Adipocyte (in vitro differentiated cells): ENCODE measurements around the gene RAB43.
"Not testable (repeated sequence)": the region's sequence is repeated elsewhere in the genome, so short reads cannot be mapped to it uniquely, and the experiment has no call there.

Experiments
- DNase-seq: peaks from one replicate; pipeline ENCODE4 v3.0.0-alpha.2; 2015; ENCODE audit warnings: low read depth
- H3K27me3 ChIP-seq: replicated peaks from 2 replicates; pipeline ENCODE4 v1.7.0; 2013; ENCODE audit warnings: mild to moderate bottlenecking, low read length, moderate library complexity; ENCODE audit not compliant: control insufficient read depth, insufficient read depth
- H3K36me3 ChIP-seq: 2 replicates; pipeline ENCODE4 v1.7.0; 2013; ENCODE audit warnings: low read length, mild to moderate bottlenecking, moderate library complexity; ENCODE audit not compliant: control insufficient read depth, insufficient read depth, severe bottlenecking
- H3K4me1 ChIP-seq: 2 replicates; pipeline ENCODE4 v1.7.0; 2013; ENCODE audit warnings: mild to moderate bottlenecking, low read length, moderate library complexity; ENCODE audit not compliant: control insufficient read depth, insufficient read depth
- H3K4me3 ChIP-seq: 2 replicates; pipeline ENCODE4 v1.7.0; 2013; ENCODE audit warnings: mild to moderate bottlenecking, low read length, moderate library complexity
- H3K9ac ChIP-seq: 2 replicates; pipeline ENCODE4 v1.7.0; 2013; ENCODE audit warnings: mild to moderate bottlenecking, low read length, moderate library complexity
- H3K9me3 ChIP-seq: 2 replicates; pipeline ENCODE4 v1.7.0; 2013; ENCODE audit warnings: mild to moderate bottlenecking, low read length, moderate library complexity; ENCODE audit not compliant: control insufficient read depth

The RAB43 gene

GRCh38 chr3:129085818-129086217, 35.8 kb downstream of the RAB43 start:
- DNase-seq: no peak
- Histone ChIP-seq H3K27me3 (no peaks in the 10 kb centered on the region), H3K9me3 (no peaks in the 10 kb centered on the region), H3K9ac (no peak overlapping the region), H3K4me3 (no peak overlapping the region), H3K4me1 (peaks cover 4% of the 10 kb centered on the region), H3K36me3 (no peaks in the 10 kb centered on the region)

- no peak for DNase-seq
These were observed 36.4 kb downstream of the RAB43 start for GRCh38 chr3:129085165-129085715.

DNA sequence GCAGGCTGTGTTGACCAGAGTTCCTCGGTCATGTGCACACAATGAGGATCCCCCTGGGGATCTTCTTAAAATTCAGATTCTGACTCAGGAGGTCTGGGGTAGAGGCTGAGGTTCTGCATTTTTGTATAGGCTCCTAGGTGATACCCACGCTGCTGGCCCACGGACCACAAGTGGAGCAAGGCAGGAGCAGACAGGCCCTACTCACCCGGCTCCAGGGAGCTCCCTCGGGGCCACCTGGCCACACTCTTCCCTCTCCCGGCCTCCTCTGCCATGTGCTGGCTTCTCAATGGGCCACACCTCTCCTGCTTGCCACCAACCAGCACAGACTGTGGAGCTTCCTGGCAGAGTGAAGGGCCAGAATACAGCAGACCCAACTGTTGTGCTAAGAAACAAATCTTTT, 37.1 kb downstream of the RAB43 start:
- H3K27me3 ChIP-seq: no peaks in the 10 kb centered on the region
- H3K4me3 ChIP-seq: no peak overlapping the region
- no peak overlapping the region for H3K9ac ChIP-seq
- H3K9me3 ChIP-seq: no peaks in the 10 kb centered on the region
- no peaks in the 10 kb centered on the region for H3K36me3 ChIP-seq
- DNase-seq: no peak
- H3K4me1 ChIP-seq: peaks cover 4% of the 10 kb centered on the region

More at GRCh38 chr3:129085165-129085715, 36.4 kb downstream of the RAB43 start:
- Histone ChIP-seq H3K9me3 (no peaks in the 10 kb centered on the region), H3K4me1 (peaks cover 4% of the 10 kb centered on the region), H3K9ac (no peak overlapping the region), H3K4me3 (no peak overlapping the region), H3K27me3 (no peaks in the 10 kb centered on the region), H3K36me3 (no peaks in the 10 kb centered on the region)

DNA sequence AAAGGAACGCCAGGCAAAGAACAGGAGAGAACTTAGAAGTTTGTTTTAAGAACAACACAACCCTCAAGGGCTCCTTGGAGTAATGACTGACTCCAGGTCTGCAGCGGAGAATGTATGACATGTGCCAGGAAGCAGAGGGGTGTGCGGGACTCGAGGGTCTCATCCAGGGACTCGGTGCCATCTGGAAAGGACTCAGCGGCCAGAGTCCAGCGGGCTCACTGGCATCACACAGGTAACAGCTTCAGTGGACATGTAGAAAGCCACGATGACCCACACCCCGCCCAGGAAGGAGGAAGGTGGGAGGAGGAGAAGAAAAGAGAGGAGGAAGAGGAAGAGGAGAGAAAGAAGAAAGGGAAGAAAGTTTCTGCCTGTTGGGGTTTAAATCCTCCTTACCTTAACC, 39.6 kb downstream of the RAB43 start:
- Histone ChIP-seq H3K27me3 (no peaks in the 10 kb centered on the region), H3K9me3 (no peaks in the 10 kb centered on the region), H3K36me3 (no peaks in the 10 kb centered on the region), H3K4me1 (peaks cover under 1% of the 10 kb centered on the region), H3K4me3 (no peak overlapping the region), H3K9ac (no peak overlapping the region)
- DNase-seq: no peak

- no peak for DNase-seq
- no peak overlapping the region for H3K4me3 ChIP-seq
- no peaks in the 10 kb centered on the region for H3K27me3 ChIP-seq
- no peaks in the 10 kb centered on the region for H3K4me1 ChIP-seq
- H3K9ac ChIP-seq: no peak overlapping the region
- no peaks in the 10 kb centered on the region for H3K36me3 ChIP-seq
- H3K9me3 ChIP-seq: no peaks in the 10 kb centered on the region
These were observed 40.1 kb downstream of the RAB43 start for GRCh38 chr3:129081503-129081902.

GRCh38 chr3:129078510-129078909, 43.1 kb downstream of the RAB43 start:
- H3K4me3 ChIP-seq: no peak overlapping the region
- H3K9me3 ChIP-seq: no peaks in the 10 kb centered on the region
- H3K27me3 ChIP-seq: no peaks in the 10 kb centered on the region
- no peak overlapping the region for H3K9ac ChIP-seq
- no peaks in the 10 kb centered on the region for H3K36me3 ChIP-seq
- no peak for DNase-seq
- H3K4me1 ChIP-seq: no peaks in the 10 kb centered on the region

GRCh38 chr3:129077222-129077621, 44.4 kb downstream of the RAB43 start:
- Histone ChIP-seq H3K9me3 (no peaks in the 10 kb centered on the region), H3K4me1 (no peaks in the 10 kb centered on the region), H3K9ac (no peak overlapping the region), H3K4me3 (no peak overlapping the region), H3K36me3 (no peaks in the 10 kb centered on the region), H3K27me3 (no peaks in the 10 kb centered on the region)
- no peak for DNase-seq

DNA sequence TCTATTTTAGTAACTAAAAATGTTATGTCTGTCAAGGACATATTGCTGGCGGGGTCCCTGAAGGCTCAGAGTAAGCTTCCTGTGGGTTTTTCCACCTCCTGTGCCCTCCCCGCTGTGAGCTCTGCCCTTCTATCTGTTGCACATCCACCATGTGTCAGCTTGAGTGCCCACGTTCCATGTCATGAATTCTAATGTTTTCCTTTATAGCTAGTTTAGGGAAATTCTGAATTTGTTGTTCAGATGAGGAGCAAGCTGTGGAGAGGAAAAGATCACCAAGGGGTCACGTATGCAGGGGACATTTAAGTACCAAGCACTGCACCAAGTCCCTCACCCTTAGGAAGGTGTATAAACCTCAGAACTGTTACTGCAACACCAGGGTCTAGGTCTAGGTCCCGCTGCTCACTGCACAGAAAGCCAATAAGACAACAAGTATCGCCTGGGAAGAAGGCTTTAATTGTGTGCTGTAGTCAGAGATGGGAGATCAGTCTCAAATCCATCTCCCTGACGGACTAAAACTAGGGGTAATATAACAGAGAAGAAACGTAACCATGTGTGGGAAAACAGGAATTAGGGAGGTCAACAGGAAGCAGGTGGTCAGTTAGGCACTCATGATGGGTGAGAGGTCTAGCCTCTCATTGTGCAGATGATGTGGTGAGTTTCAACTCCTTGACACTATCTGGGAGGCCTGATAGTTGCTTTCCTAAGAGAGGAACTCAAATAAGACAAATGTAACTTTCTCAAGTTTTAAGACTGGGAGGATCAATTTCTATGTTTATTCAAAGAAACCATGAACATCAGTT, 51.3 kb downstream of the RAB43 start:
- Histone ChIP-seq H3K9ac (no peak overlapping the region), H3K4me3 (no peak overlapping the region), H3K4me1 (no peaks in the 10 kb centered on the region), H3K27me3 (peaks cover 13% of the 10 kb centered on the region), H3K9me3 (no peaks in the 10 kb centered on the region), H3K36me3 (no peaks in the 10 kb centered on the region)
- no peak for DNase-seq

- H3K9ac ChIP-seq, H3K4me1 ChIP-seq, H3K4me3 ChIP-seq, H3K9me3 ChIP-seq, DNase-seq, H3K36me3 ChIP-seq: not testable (repeated sequence)
- peaks cover 13% of the 10 kb centered on the region for H3K27me3 ChIP-seq
These were observed 52.1 kb downstream of the RAB43 start for GRCh38 chr3:129069313-129070085.

DNA sequence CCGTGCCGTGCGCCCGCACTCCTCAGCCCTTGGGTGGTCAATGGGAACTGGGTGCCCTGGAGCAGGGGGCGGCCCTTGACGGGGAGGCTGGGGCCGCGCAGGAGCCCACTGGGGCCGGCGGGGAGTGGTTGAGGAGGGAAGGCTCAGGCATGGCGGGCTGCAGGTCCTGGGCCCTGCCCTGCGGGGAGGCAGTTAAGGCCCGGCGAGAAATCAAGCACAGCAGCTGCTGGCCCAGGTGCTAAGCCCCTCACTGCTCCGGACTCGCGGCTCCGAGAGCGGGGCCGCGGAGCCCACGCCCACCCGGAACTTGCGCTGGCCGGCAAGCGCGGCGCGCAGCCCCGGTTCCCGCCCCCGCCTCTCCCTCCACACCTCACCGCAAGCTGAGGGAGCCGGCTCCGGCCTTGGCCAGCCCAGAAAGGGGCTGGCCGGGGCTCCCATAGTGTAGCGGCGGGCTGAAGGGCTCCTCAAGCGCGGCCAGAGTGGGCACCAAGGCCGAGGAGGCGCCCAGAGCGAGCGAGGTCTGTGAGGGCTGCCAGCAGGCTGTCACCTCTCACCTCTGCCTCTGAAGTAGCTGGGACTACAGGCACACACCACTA, 53.2 kb downstream of the RAB43 start:
- Histone ChIP-seq H3K27me3 (peaks cover 13% of the 10 kb centered on the region), H3K4me3 (peak overlapping the region; percentile 65), H3K36me3 (no peaks in the 10 kb centered on the region), H3K9me3 (no peaks in the 10 kb centered on the region), H3K4me1 (no peaks in the 10 kb centered on the region), H3K9ac (no peak overlapping the region)
- DNase-seq: no peak

DNA sequence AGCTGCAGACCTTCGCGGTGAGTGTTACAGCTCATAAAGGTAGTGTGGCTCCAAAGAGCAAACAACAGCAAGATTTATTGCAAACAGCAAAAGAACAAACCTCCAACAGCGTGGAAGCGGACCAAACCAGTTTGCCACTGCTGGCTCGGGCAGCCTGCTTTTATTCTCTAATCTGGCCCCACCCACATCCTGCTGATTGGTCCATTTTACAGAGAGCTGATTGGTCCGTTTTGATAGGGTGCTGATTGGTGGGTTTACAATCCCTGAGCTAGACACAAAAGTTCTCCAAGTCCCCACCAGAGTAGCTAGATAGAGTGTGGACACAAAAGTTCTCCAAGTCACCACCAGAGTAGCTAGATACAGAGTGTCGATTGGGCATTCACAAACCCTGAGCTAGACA, 53.9 kb downstream of the RAB43 start:
- H3K4me3 ChIP-seq, DNase-seq, H3K4me1 ChIP-seq, H3K36me3 ChIP-seq, H3K9ac ChIP-seq, H3K9me3 ChIP-seq: not testable (repeated sequence)
- peaks cover 17% of the 10 kb centered on the region for H3K27me3 ChIP-seq
